Endothelial cell of umbilical vein (primary cell): Measurements from ENCODE around the gene ECSIT. TPM values are rescaled to one million over a fixed set of nuclear protein-coding genes. Genes with fewer than 3 reads are reported as not detected.
A peak's percentile ranks its signal among the peaks of the same experiment; 100 is the strongest.

Experiments
- BruUV-seq: library from RNA; stranded (reverse); fragments of 400-500 nt; replicated peaks from 2 replicates; lab custom pipeline; 2021; lab: Mats Ljungman, UMichigan
- CTCF ChIA-PET: fragments of 300-600, 350-600 bp; sonication (Branson Sonifier 250); formaldehyde crosslinking; loops from one replicate; lab custom pipeline; 2021; ENCODE audit warnings: antibody characterized with exemption, inconsistent platforms; lab: Charles Lee
- POLR2A ChIA-PET: fragments of 300-600, 350-600 bp; sonication (Branson Sonifier 250); formaldehyde crosslinking; loops from one replicate; lab custom pipeline; 2021; ENCODE audit warnings: antibody characterized with exemption, inconsistent platforms; lab: Charles Lee
- DNase-seq: peaks from one replicate; pipeline ENCODE4 v3.0.0-alpha.2; 2011; ENCODE audit warnings: low read depth, low spot score
- FAIRE-seq: peaks from 2 replicates; lab custom pipeline; 2011; peaks lifted over from hg19 to GRCh38; lab: Jason Lieb, UNC
- H2AFZ ChIP-seq: 2 replicates; pipeline ENCODE4 v1.6.0; 2012; ENCODE audit warnings: low read depth, low read length, control low read depth, inconsistent platforms
- H3K27ac ChIP-seq: 2 replicates; pipeline ENCODE4 v1.5.1; 2011; ENCODE audit warnings: low read depth, mild to moderate bottlenecking, control low read depth, low read length, moderate library complexity; ENCODE audit not compliant: insufficient read depth
- H3K27me3 ChIP-seq, 2 experiments: 2 replicates each; pipeline versions ENCODE4 v1.6.0 to v1.6.1; 2011; ENCODE audit warnings: low read length in 2 of 2, mixed read lengths in 1 of 2; ENCODE audit not compliant: control insufficient read depth in 2 of 2, insufficient read depth in 2 of 2
- H3K36me3 ChIP-seq, 2 experiments: 2 replicates in 1 of 2; 3 replicates in 1 of 2; pipeline ENCODE4 v1.5.1; 2011; ENCODE audit warnings: low read length in 2 of 2, mild to moderate bottlenecking in 1 of 2, moderate library complexity in 1 of 2; ENCODE audit not compliant: control insufficient read depth in 2 of 2, insufficient read depth in 2 of 2; ENCODE audit errors: extremely low read depth in 1 of 2
- H3K4me1 ChIP-seq: 3 replicates; pipeline ENCODE4 v1.5.1; 2011; ENCODE audit warnings: mild to moderate bottlenecking, low read length; ENCODE audit not compliant: control insufficient read depth, insufficient read depth; ENCODE audit errors: extremely low read depth
- H3K4me2 ChIP-seq: 2 replicates; pipeline ENCODE4 v1.6.1; 2011; ENCODE audit warnings: low read length, control low read depth, mixed read lengths; ENCODE audit not compliant: insufficient read depth
- H3K4me3 ChIP-seq, 3 experiments: fragments of 200-600 bp in 1 of 3; sonication (generic), shearing (Covaris generic) in 1 of 3; replicated peaks in 1 of 3; 2 replicates each; pipeline ENCODE4 v1.5.1; 2011 to 2016; ENCODE audit warnings: control low read depth in 3 of 3, low read length in 3 of 3, mild to moderate bottlenecking in 2 of 3, inconsistent platforms in 1 of 3, low read depth in 1 of 3, moderate library complexity in 1 of 3; ENCODE audit not compliant: insufficient read depth in 1 of 3
- H3K79me2 ChIP-seq: 2 replicates; pipeline ENCODE4 v1.6.0; 2012; ENCODE audit warnings: low read length, inconsistent platforms; ENCODE audit not compliant: control insufficient read depth, insufficient read depth
- H3K9ac ChIP-seq: replicated peaks from 2 replicates; pipeline ENCODE3; 2011; ENCODE audit warnings: low read length, control low read depth; ENCODE audit not compliant: insufficient read depth; ENCODE audit errors: extremely low read depth
- H3K9me1 ChIP-seq: replicated peaks from 3 replicates; pipeline ENCODE4 v1.6.0; 2011; ENCODE audit warnings: mild to moderate bottlenecking, low read length; ENCODE audit not compliant: control insufficient read depth, insufficient read depth; ENCODE audit errors: extremely low read depth
- H3K9me3 ChIP-seq: replicated peaks from 2 replicates; pipeline ENCODE4 v1.5.1; 2012; ENCODE audit warnings: low read length, inconsistent platforms; ENCODE audit not compliant: control insufficient read depth, insufficient read depth
- H4K20me1 ChIP-seq: replicated peaks from 2 replicates; pipeline ENCODE3; 2011; ENCODE audit warnings: mild to moderate bottlenecking, low read length; ENCODE audit not compliant: control insufficient read depth, insufficient read depth; ENCODE audit errors: extremely low read depth
- CTCF ChIP-seq, 2 donors: IDR thresholded peaks; 1 replicate in 1 of 2; 2 replicates in 1 of 2; pipeline ENCODE4 v1.5.1; 2011; ENCODE audit warnings: low read length in 2 of 2, mild to moderate bottlenecking in 2 of 2, moderate library complexity in 2 of 2, control low read depth in 1 of 2, inconsistent platforms in 1 of 2, low read depth in 1 of 2; ENCODE audit not compliant: insufficient read depth in 1 of 2; ENCODE audit errors: extremely low read depth in 1 of 2
- EZH2 ChIP-seq: IDR thresholded peaks from 2 replicates; pipeline ENCODE4 v1.6.1; 2012; ENCODE audit warnings: borderline replicate concordance, low read depth, mild to moderate bottlenecking, moderate library complexity, low read length, inconsistent platforms; ENCODE audit not compliant: severe bottlenecking
- FOS ChIP-seq: IDR thresholded peaks from 2 replicates; pipeline ENCODE4 v1.6.1; 2011; ENCODE audit warnings: mild to moderate bottlenecking, low read length, moderate library complexity, borderline replicate concordance; ENCODE audit not compliant: insufficient read depth
- GATA2 ChIP-seq: IDR thresholded peaks from 2 replicates; pipeline ENCODE4 v1.7.0; 2011; ENCODE audit warnings: low read depth, mild to moderate bottlenecking, moderate library complexity, mixed read lengths, low read length; ENCODE audit not compliant: insufficient read length, insufficient read depth
- JUN ChIP-seq: IDR thresholded peaks from 2 replicates; pipeline ENCODE4 v1.6.1; 2011; ENCODE audit warnings: borderline replicate concordance, low read depth; ENCODE audit not compliant: insufficient read length, insufficient read depth
- MAX ChIP-seq: IDR thresholded peaks from 2 replicates; pipeline ENCODE4 v1.6.1; 2011; ENCODE audit not compliant: insufficient read depth, insufficient read length
- MYC ChIP-seq: IDR thresholded peaks from one replicate; pipeline ENCODE4 v1.6.1; 2011; ENCODE audit warnings: mild to moderate bottlenecking, low read depth, low read length
- POLR2A ChIP-seq: IDR thresholded peaks from 2 replicates; pipeline ENCODE4 v1.6.1; 2012; ENCODE audit warnings: low read depth, mild to moderate bottlenecking, control low read depth, low read length
- POLR2AphosphoS5 ChIP-seq: IDR thresholded peaks from 2 replicates; pipeline ENCODE4 v1.6.1; 2012; ENCODE audit warnings: low read depth, mild to moderate bottlenecking, control low read depth, low read length, moderate library complexity; ENCODE audit not compliant: insufficient read depth
- dilution Hi-C: fragments of 300-500 bp; cut with MboI; formaldehyde crosslinking; loops from one replicate; pipeline ENCODE4 v1.15.0; 2019; ENCODE audit warnings: low sequenced_read_pairs; ENCODE audit not compliant: extremely low pct_ligation_motif_present
- intact Hi-C: fragments of 100-400 bp; cut with micrococcal nuclease; formaldehyde crosslinking; loops from one replicate; pipeline ENCODE4 v1.10.0; 2022
- polyA plus RNA-seq, 4 experiments: library from polyadenylated mRNA; depleted of rRNA in 3 of 4; stranded (reverse) in 3 of 4; unstranded in 1 of 4; fragments of >200 nt; gene quantifications; 2 replicates each; pipeline versions ENCODE4 v1.2.1 to v1.2.3, GENCODE V29; 2011 to 2012; ENCODE audit warnings: missing spikeins in 1 of 4
- total RNA-seq: library from RNA; stranded (reverse); gene quantifications from 2 replicates; pipeline ENCODE4 v1.2.3, GENCODE V29; 2021

ECSIT gene
- total and polyA plus RNA-seq, 2 donors (not counting 3 experiments of a cell fraction or from before 2014, with no cell fraction given): 32.4 to 47.2 TPM

- intact Hi-C loops: no loop called here
- Histone ChIP-seq H3K9me3 (no peaks in the 10 kb centered on the region), H2AFZ (no peak overlapping the region), H3K79me2 (no peaks in the 10 kb centered on the region), H3K36me3 (no peaks in the 10 kb centered on the region), H3K4me2 (no peak overlapping the region), H3K9me1 (no peaks in the 10 kb centered on the region), H3K9ac (no peak overlapping the region), H3K4me3 (no peak overlapping the region), H3K4me1 (peaks cover 3% of the 10 kb centered on the region), H3K27me3 (peaks cover 13 to 25% of the 10 kb centered on the region in 2 experiments), H4K20me1 (no peaks in the 10 kb centered on the region), H3K27ac (no peak overlapping the region)
- no peak for TF ChIP-seq POLR2A
- TF ChIP-seq EZH2: peak; percentile 30
- no TSS peak for BruUV-seq
- POLR2A ChIA-PET: no interaction called here
- DNase-seq (no peak), FAIRE-seq (no peak)
- CTCF ChIA-PET: interaction anchor here (1.0 kb wide), 1 partner anchor 186 kb away, joined by 3 read pairs; no protein-coding TSS in a partner anchor
- dilution Hi-C loops: no loop called here
Measured at GRCh38 chr19:11479898-11480714, 48.8 kb downstream of the ECSIT start.

- Histone ChIP-seq H3K27ac (no peak overlapping the region), H3K9me1 (no peaks in the 10 kb centered on the region), H4K20me1 (no peaks in the 10 kb centered on the region), H3K4me2 (no peak overlapping the region), H3K9me3 (no peaks in the 10 kb centered on the region), H3K36me3 (no peaks in the 10 kb centered on the region), H3K27me3 (peaks cover 13 to 25% of the 10 kb centered on the region in 2 experiments), H3K9ac (no peak overlapping the region), H3K79me2 (no peaks in the 10 kb centered on the region), H3K4me3 (no peak overlapping the region), H2AFZ (no peak overlapping the region), H3K4me1 (peaks cover 3% of the 10 kb centered on the region)
- TF ChIP-seq GATA2: no peak
- TF ChIP-seq CTCF (IDR thresholded peaks at IDR 0.05; ENCODE audit: extremely low read depth in 1 of 2, insufficient read depth in 1 of 2, low read depth in 1 of 2, low read length in 2 of 2): no peak
- TF ChIP-seq POLR2AphosphoS5: no peak
- TF ChIP-seq POLR2A: no peak
- TF ChIP-seq MYC: no peak
- no peak for TF ChIP-seq JUN
- no peak for TF ChIP-seq FOS
- TF ChIP-seq EZH2: no peak
- TF ChIP-seq MAX: no peak
- POLR2A ChIA-PET: no interaction called here
- CTCF ChIA-PET: interaction anchor here (1.0 kb wide), 1 partner anchor 185 kb away, joined by 3 read pairs; no protein-coding TSS in a partner anchor
- FAIRE-seq (no peak), DNase-seq (no peak)
- dilution Hi-C loops (no loop called here), intact Hi-C loops (no loop called here)
- no TSS peak for BruUV-seq
Measured at GRCh38 chr19:11479090-11479897, 49.6 kb downstream of the ECSIT start.
